SK-N-MC (cell line): ENCODE data around the gene IGLON5.

ENCODE experiments used
- DNase-seq: peaks from one replicate; pipeline ENCODE4 v3.0.0-alpha.2; 2011; ENCODE audit warnings: low read depth, low spot score
- H3K27ac ChIP-seq: fragments of 200-600 bp; sonication (generic); 2 replicates; pipeline ENCODE4 v1.5.1; 2016; ENCODE audit warnings: mixed run types
- H3K36me3 ChIP-seq: fragments of 200-600 bp; sonication (generic); 2 replicates; pipeline ENCODE4 v1.6.1; 2017; ENCODE audit warnings: antibody characterized with exemption, low read length, mixed read lengths; ENCODE audit not compliant: insufficient read depth
- H3K4me3 ChIP-seq: fragments of 200-600 bp; sonication (generic); 2 replicates; pipeline ENCODE4 v1.5.1; 2016
- H3K9ac ChIP-seq: fragments of 200-600 bp; sonication (generic); 2 replicates; pipeline ENCODE4 v1.8.0; 2017; ENCODE audit warnings: mixed run types, mixed read lengths; ENCODE audit not compliant: insufficient read length
- H3K9me3 ChIP-seq: fragments of 200-600 bp; sonication (generic); 2 replicates; pipeline ENCODE4 v1.6.1; 2017; ENCODE audit warnings: low read depth, mild to moderate bottlenecking, antibody characterized with exemption, low read length, moderate library complexity, mixed read lengths
- EZH2 ChIP-seq: fragments of 200-600 bp; sonication (generic); IDR thresholded peaks from one replicate; pipeline ENCODE4 v1.6.1; 2017; ENCODE audit warnings: antibody characterized with exemption
- FOXP2 ChIP-seq: optimal IDR thresholded peaks from 2 replicates; pipeline ENCODE3; 2011; ENCODE audit warnings: mild to moderate bottlenecking, moderate library complexity; ENCODE audit not compliant: insufficient read depth; ENCODE audit errors: extremely low read length, control extremely low read depth
- POLR2AphosphoS5 ChIP-seq: IDR thresholded peaks from 2 replicates; pipeline ENCODE4 v1.6.1; 2012; ENCODE audit warnings: mild to moderate bottlenecking, low read depth, low read length, borderline replicate concordance

The IGLON5 gene

DNA sequence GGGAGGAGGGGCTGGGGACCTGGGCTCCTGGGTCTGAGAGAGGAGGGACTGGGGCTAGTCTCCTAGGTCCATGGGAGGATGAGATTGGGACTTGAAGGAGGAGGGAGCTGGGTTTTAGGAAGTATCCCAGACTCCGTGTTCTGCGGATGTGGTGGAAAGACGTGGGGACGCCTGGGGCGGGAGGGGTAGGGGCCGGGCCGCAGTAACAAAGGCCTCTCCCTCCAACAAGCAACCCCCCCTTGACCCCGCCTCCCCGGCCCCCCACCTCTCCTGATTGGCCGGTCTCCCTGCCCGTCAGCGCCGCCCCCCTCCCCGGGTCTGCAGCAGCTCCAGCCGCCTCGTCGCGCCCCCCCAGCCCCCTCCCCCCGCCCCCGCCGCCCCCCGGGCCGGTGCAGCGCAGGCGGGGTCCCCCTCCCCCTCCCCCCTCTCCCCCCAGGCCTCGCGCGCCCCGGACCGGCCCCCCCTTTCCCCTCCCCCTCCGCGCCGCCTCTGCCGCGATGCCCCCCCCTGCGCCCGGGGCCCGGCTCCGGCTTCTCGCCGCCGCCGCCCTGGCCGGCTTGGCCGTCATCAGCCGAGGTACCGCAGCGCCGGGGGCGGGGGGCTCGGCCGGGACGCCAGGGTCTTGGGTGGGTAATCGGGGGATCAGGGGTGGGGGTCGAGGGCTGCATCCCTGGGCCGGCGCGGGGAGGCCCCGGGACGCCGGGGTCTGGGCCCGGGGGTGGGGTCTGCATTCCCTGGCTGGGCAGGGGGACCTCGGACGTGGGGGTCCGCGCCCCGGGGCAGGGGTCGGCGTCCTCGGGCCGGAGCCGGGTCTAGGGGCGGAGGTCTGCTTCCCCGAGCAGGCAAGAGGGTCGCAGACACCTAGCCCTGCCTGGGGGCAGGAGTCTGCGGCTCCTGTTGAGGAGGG is at the start of gene IGLON5:
IGLON5 (plus strand) TSS at position 294 of the 907 bp plus-strand sequence; CDS start at position 498, 204 bp downstream.
- TF ChIP-seq FOXP2 (no peak), POLR2AphosphoS5 (no peak), EZH2 (no peak)
- Histone ChIP-seq H3K4me3 (no peak within 1 kb of the TSS), H3K9me3 (no peaks in the 10 kb centered on the region), H3K27ac (no peak within 1 kb of the TSS), H3K9ac (no peak within 1 kb of the TSS), H3K36me3 (no peaks in the 10 kb centered on the region)
- no peak for DNase-seq

DNA sequence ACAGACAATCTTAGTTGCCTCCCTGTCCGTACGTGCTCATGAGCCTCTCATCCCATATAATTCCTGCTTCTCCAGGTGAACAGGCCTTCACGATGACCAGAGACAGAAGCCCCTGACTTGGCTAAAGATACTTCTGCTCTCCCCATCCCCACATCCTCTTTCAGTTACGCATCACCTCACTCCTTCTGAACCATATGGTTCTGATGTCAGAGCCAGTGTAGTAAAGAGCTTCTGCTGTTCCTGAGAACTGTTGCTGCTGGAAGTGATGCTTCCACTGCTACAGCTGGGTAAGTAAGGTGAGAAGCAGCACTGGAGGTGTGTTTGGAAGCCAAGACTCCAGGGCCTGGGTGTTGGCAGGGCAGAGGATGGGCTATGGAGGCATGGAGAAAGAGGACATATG is 47.6 kb upstream of the IGLON5 start:
- Histone ChIP-seq H3K9ac (no peak overlapping the region), H3K27ac (no peak overlapping the region), H3K36me3 (no peaks in the 10 kb centered on the region), H3K4me3 (no peak overlapping the region), H3K9me3 (no peaks in the 10 kb centered on the region)
- no peak for DNase-seq
- TF ChIP-seq POLR2AphosphoS5 (no peak), EZH2 (no peak), FOXP2 (no peak)

- H3K36me3 ChIP-seq = no peaks in the 10 kb centered on the region
- H3K9me3 ChIP-seq = no peaks in the 10 kb centered on the region
- no peak for DNase-seq
- H3K9ac ChIP-seq = no peak overlapping the region
- no peak overlapping the region for H3K27ac ChIP-seq
- H3K4me3 ChIP-seq = no peak overlapping the region
- TF ChIP-seq EZH2 (no peak), POLR2AphosphoS5 (no peak), FOXP2 (no peak)
Observed at GRCh38 chr19:51271067-51271466, 40.4 kb upstream of the IGLON5 start.

DNA sequence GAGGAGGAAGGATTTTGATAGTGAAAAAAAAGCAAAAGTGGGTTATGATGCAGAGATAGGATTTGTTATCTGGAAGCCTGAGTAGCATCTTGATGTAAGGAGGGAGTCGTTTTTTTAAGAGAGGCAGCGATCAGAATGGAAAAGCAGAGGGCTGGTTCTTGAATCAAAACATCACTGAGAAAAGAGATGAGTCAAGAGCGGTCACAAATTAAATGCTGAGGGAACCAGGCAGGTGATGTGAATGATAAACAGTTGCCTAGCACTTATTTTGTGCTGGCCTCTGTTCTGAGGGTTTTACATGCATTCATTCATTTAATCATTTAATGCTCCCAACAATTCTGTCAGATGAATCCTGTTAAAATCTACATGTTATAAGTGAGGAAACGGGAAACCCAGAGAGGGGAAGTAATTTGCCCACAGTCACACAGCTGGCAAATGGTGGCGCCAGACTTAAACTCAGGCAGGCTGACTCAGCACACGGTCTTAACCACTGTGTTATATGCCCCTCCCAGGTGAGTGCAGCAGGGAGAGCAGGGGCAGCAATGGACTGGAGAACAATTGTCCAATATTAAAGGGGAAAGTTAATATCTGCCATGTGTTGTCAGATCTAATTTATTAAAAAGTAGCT is 39.1 kb upstream of the IGLON5 start:
- no peaks in the 10 kb centered on the region for H3K36me3 ChIP-seq
- TF ChIP-seq POLR2AphosphoS5 = no peak
- no peak for TF ChIP-seq FOXP2
- no peak for TF ChIP-seq EZH2
- no peak overlapping the region for H3K4me3 ChIP-seq
- H3K9me3 ChIP-seq = no peaks in the 10 kb centered on the region
- no peak overlapping the region for H3K27ac ChIP-seq
- no peak for DNase-seq
- H3K9ac ChIP-seq = no peak overlapping the region

DNA sequence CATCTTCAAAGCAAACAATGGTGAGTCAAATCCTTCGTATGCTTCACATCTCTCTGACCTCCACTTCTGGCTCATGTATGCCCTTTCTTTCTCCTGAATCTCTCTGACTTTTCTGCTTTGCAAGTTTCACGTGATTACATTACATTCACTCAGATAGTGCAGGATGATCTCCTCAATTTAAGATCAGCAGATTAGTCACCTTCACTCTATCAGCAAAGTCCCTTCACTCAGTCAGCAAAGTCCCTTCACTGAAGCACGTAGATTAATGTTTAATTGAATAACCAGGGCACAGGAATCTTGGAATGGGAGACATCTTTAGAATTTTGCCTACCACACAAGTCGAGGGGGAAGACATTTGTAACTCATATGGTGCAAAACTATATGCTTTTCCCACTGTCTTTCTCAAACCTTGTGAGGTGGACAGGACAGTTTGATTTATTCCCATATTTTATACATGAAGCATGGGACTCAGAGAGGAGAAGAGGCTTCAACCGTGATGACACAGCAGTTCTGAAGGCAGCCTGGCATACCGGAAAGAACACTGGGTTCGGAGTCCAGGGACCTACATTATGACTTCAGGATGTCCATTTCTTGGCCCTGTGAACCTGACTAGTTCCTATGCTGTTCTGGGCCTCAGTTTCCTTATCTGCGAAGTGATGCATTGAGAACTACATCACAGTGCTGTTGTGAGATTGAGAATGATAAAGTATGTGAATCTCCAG is 37.2 kb upstream of the IGLON5 start:
- no peak overlapping the region for H3K4me3 ChIP-seq
- no peak for TF ChIP-seq POLR2AphosphoS5
- TF ChIP-seq EZH2 = no peak
- TF ChIP-seq FOXP2 = no peak
- no peaks in the 10 kb centered on the region for H3K9me3 ChIP-seq
- no peak overlapping the region for H3K9ac ChIP-seq
- no peaks in the 10 kb centered on the region for H3K36me3 ChIP-seq
- no peak for DNase-seq
- H3K27ac ChIP-seq = no peak overlapping the region

GRCh38 chr19:51277112-51277511 is 34.3 kb upstream of the IGLON5 start:
- peak; percentile 66 for DNase-seq
- 0 out of 2 replicates have a peak overlapping the region, but pooled peaks have one; percentile 16 for H3K27ac ChIP-seq
- H3K9ac ChIP-seq = no peak overlapping the region
- no peak; the same call in 1 of the 2 replicates for TF ChIP-seq POLR2AphosphoS5
- peak; percentile 84 for TF ChIP-seq FOXP2
- H3K4me3 ChIP-seq = peak overlapping the region; percentile 19; the same call in 1 of the 2 replicates
- no peaks in the 10 kb centered on the region for H3K36me3 ChIP-seq
- no peaks in the 10 kb centered on the region for H3K9me3 ChIP-seq

GRCh38 chr19:51282335-51282734 is 29.1 kb upstream of the IGLON5 start:
- H3K27ac ChIP-seq = no peak overlapping the region
- no peaks in the 10 kb centered on the region for H3K36me3 ChIP-seq
- H3K9ac ChIP-seq = no peak overlapping the region
- H3K4me3 ChIP-seq = no peak overlapping the region
- H3K9me3 ChIP-seq = no peaks in the 10 kb centered on the region
- TF ChIP-seq POLR2AphosphoS5 = no peak
- no peak for TF ChIP-seq FOXP2
- no peak for TF ChIP-seq EZH2
- DNase-seq = no peak

- Histone ChIP-seq H3K9ac (no peak overlapping the region), H3K9me3 (no peaks in the 10 kb centered on the region), H3K27ac (no peak overlapping the region), H3K4me3 (no peak overlapping the region), H3K36me3 (no peaks in the 10 kb centered on the region)
- no peak for DNase-seq
- TF ChIP-seq POLR2AphosphoS5 (no peak), EZH2 (no peak), FOXP2 (no peak)
Observed at GRCh38 chr19:51285682-51286081, 25.8 kb upstream of the IGLON5 start.
